ENCODE measurements around the gene CPXM2. TPM values are rescaled to one million over a fixed set of nuclear protein-coding genes. Genes with fewer than 3 reads are reported as not detected.

Gene CPXM2
- total RNA-seq, 1 donor from 2014 or later = 12.1 TPM

- no peaks in the 10 kb centered on the region for H3K27me3 ChIP-seq (ENCODE audit: control insufficient read depth, insufficient read depth, low read length)
- DNase-seq (ENCODE audit: low read depth) = no peak
- H3K36me3 ChIP-seq (ENCODE audit: control insufficient read depth, insufficient read depth, low read length) = no peaks in the 10 kb centered on the region
- no peak overlapping the region for H3K4me3 ChIP-seq (ENCODE audit: low read depth, low read length)
- TF ChIP-seq, protein P1, sequence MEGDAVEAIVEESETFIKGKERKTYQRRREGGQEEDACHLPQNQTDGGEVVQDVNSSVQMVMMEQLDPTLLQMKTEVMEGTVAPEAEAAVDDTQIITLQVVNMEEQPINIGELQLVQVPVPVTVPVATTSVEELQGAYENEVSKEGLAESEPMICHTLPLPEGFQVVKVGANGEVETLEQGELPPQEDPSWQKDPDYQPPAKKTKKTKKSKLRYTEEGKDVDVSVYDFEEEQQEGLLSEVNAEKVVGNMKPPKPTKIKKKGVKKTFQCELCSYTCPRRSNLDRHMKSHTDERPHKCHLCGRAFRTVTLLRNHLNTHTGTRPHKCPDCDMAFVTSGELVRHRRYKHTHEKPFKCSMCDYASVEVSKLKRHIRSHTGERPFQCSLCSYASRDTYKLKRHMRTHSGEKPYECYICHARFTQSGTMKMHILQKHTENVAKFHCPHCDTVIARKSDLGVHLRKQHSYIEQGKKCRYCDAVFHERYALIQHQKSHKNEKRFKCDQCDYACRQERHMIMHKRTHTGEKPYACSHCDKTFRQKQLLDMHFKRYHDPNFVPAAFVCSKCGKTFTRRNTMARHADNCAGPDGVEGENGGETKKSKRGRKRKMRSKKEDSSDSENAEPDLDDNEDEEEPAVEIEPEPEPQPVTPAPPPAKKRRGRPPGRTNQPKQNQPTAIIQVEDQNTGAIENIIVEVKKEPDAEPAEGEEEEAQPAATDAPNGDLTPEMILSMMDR (IDR thresholded peaks at IDR 0.05; ENCODE audit: insufficient read depth, low read length, poor library complexity, severe bottlenecking) = no peak
Measured at GRCh38 chr10:123922126-123922525, 30.5 kb upstream of the CPXM2 start.

GRCh38 chr10:123916775-123917174 is 25.2 kb upstream of the CPXM2 start:
- DNase-seq (ENCODE audit: low read depth) = no peak
- Histone ChIP-seq H3K27me3 (ENCODE audit: control insufficient read depth, insufficient read depth, low read length) (peaks cover 4% of the 10 kb centered on the region), H3K36me3 (ENCODE audit: control insufficient read depth, insufficient read depth, low read length) (no peaks in the 10 kb centered on the region), H3K4me3 (ENCODE audit: low read depth, low read length) (no peak overlapping the region)
- TF ChIP-seq, protein P1 (IDR thresholded peaks at IDR 0.05; ENCODE audit: insufficient read depth, low read length, poor library complexity, severe bottlenecking) = no peak

GRCh38 chr10:123913688-123914268 is 22.2 kb upstream of the CPXM2 start:
- no peaks in the 10 kb centered on the region for H3K36me3 ChIP-seq (ENCODE audit: control insufficient read depth, insufficient read depth, low read length)

DNA sequence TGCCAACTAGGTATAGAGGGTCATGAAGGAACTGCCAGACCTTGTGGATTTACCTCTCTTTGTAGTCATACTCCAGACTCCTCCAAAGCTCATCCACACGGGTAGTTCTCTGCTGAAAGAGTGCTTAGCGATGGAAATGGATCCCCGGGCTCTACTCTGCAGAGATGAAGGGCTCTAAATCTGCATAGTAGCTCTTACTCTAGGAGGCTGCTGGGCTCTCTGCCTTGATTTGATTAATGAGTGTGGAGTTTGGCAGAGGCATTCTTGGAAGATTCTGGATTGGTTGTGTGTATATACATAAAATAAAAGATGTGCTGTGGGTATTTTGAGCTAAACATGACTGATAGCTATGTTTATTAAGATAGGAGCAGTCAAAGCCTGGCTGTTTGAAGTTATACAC is 21.3 kb upstream of the CPXM2 start:
- TF ChIP-seq, protein P1 (IDR thresholded peaks at IDR 0.05; ENCODE audit: insufficient read depth, low read length, poor library complexity, severe bottlenecking) = no peak
- H3K27me3 ChIP-seq (ENCODE audit: control insufficient read depth, insufficient read depth, low read length) = peaks cover 7% of the 10 kb centered on the region

More at GRCh38 chr10:123913688-123914268, 22.2 kb upstream of the CPXM2 start:
- peaks cover 7% of the 10 kb centered on the region for H3K27me3 ChIP-seq (ENCODE audit: control insufficient read depth, insufficient read depth, low read length)
- no peak for DNase-seq (ENCODE audit: low read depth)
- TF ChIP-seq, protein P1 (IDR thresholded peaks at IDR 0.05; ENCODE audit: insufficient read depth, low read length, poor library complexity, severe bottlenecking) = no peak
- H3K4me3 ChIP-seq (ENCODE audit: low read depth, low read length) = no peak overlapping the region

GRCh38 chr10:123912466-123912865 is 20.9 kb upstream of the CPXM2 start:
- DNase-seq (ENCODE audit: low read depth) = no peak
- H3K36me3 ChIP-seq (ENCODE audit: control insufficient read depth, insufficient read depth, low read length) = no peaks in the 10 kb centered on the region
- H3K4me3 ChIP-seq (ENCODE audit: low read depth, low read length) = no peak overlapping the region
- peaks cover 7% of the 10 kb centered on the region for H3K27me3 ChIP-seq (ENCODE audit: control insufficient read depth, insufficient read depth, low read length)
- TF ChIP-seq, protein P1 (IDR thresholded peaks at IDR 0.05; ENCODE audit: insufficient read depth, low read length, poor library complexity, severe bottlenecking) = no peak

More for the DNA sequence above, 21.3 kb upstream of the CPXM2 start:
- no peaks in the 10 kb centered on the region for H3K36me3 ChIP-seq (ENCODE audit: control insufficient read depth, insufficient read depth, low read length)
- H3K4me3 ChIP-seq (ENCODE audit: low read depth, low read length) = no peak overlapping the region
- no peak for DNase-seq (ENCODE audit: low read depth)

GRCh38 chr10:123911866-123912265 is 20.3 kb upstream of the CPXM2 start:
- H3K36me3 ChIP-seq (ENCODE audit: control insufficient read depth, insufficient read depth, low read length) = no peaks in the 10 kb centered on the region
- TF ChIP-seq, protein P1 (IDR thresholded peaks at IDR 0.05; ENCODE audit: insufficient read depth, low read length, poor library complexity, severe bottlenecking) = no peak
- no peak overlapping the region for H3K4me3 ChIP-seq (ENCODE audit: low read depth, low read length)
- H3K27me3 ChIP-seq (ENCODE audit: control insufficient read depth, insufficient read depth, low read length) = peaks cover 7% of the 10 kb centered on the region
- DNase-seq (ENCODE audit: low read depth) = no peak

Data from kidney epithelial cell (primary cell).